Measurements from ENCODE around the gene SLC35C1. TPM values are rescaled to one million over a fixed set of nuclear protein-coding genes. Genes with fewer than 3 reads are reported as not detected.

Gene SLC35C1
- total and polyA plus RNA-seq, 2 donors (not counting 1 experiment from before 2014, with no cell fraction given), result 4.4 to 12.5 TPM

DNA sequence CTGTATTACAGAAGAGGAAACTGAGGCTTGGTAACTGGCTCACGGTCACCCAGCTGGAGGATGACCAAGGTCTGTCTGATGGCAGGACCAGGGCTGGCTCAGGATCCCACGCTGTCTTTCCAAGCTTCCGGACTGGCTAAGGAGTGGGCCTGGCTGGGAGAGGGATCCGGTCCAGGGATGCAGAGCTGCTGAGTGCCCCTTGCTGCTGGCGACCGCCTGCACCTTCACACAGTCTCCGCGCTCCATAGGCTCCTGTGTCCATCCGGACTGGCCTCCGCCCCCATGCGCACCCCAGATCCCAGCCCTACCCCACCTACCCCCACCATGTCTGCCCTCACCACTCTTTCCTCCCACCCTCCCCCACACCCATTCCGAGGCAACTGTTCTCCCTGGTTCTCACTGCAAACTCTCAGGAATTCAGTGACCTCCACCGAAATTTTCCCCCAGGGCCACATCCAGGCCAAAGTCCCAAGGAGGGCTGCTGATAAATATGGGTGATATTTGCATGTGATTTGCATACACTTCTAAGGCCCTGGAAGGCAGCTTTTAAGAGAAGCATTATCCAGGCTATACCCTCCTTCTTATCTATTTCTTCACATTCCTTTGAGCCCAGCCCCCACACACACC lies 48.5 kb upstream of the SLC35C1 start:
- Mint-ChIP-seq H3K27ac (no peak overlapping the region), H3K4me3 (no peak overlapping the region), H3K4me1 (no peaks in the 10 kb centered on the region), H3K9me3 (ENCODE audit: insufficient read depth) (no peaks in the 10 kb centered on the region), H3K27me3 (peaks cover 49% of the 10 kb centered on the region)
- 85% methylated on average over 12 of the region's 13 CpGs for WGBS (ENCODE audit: insufficient coverage)
- Histone ChIP-seq H3K9ac (ENCODE audit: low read length) (no peak overlapping the region), H3K27me3 (replicated peaks in 1 of 4; ENCODE audit: control extremely low read depth in 1 of 4, control insufficient read depth in 3 of 4, insufficient read depth in 4 of 4, low read length in 3 of 4) (peaks cover 0 to 17% (median 2%) of the 10 kb centered on the region in 4 experiments), H3K4me3 (ENCODE audit: control extremely low read depth in 1 of 5, extremely low read depth in 1 of 5, insufficient read depth in 1 of 5, low read depth in 2 of 5, low read length in 4 of 5) (no peak overlapping the region), H3K79me2 (ENCODE audit: control insufficient read depth, insufficient read depth, low read length) (no peaks in the 10 kb centered on the region), H3K4me1 (ENCODE audit: control insufficient read depth in 2 of 2, insufficient read depth in 2 of 2, low read length in 2 of 2) (no peaks in the 10 kb centered on the region), H3K27ac (ENCODE audit: low read length in 2 of 2) (no peak overlapping the region), H3K9me3 (ENCODE audit: control extremely low read depth in 1 of 3, control insufficient read depth in 2 of 3, insufficient read depth in 1 of 3, low read length in 2 of 3) (no peaks in the 10 kb centered on the region), H3K4me2 (replicated peaks; ENCODE audit: low read depth, low read length, poor library complexity, severe bottlenecking) (no peak overlapping the region), H3K36me3 (replicated peaks in 1 of 2; ENCODE audit: control extremely low read depth in 1 of 2, control insufficient read depth in 1 of 2, extremely low read depth in 1 of 2, insufficient read depth in 2 of 2, low read length in 1 of 2) (no peaks in the 10 kb centered on the region), H4K20me1 (ENCODE audit: control insufficient read depth, insufficient read depth, low read length, poor library complexity, severe bottlenecking) (no peaks in the 10 kb centered on the region), H2AFZ (ENCODE audit: insufficient read depth, low read depth, low read length, poor library complexity, severe bottlenecking) (no peak overlapping the region)
- TF ChIP-seq EZH2 (IDR thresholded peaks at IDR 0.05; ENCODE audit: borderline replicate concordance, insufficient read depth, low read depth, low read length, poor library complexity, severe bottlenecking), result no peak
- TF ChIP-seq, protein P1, sequence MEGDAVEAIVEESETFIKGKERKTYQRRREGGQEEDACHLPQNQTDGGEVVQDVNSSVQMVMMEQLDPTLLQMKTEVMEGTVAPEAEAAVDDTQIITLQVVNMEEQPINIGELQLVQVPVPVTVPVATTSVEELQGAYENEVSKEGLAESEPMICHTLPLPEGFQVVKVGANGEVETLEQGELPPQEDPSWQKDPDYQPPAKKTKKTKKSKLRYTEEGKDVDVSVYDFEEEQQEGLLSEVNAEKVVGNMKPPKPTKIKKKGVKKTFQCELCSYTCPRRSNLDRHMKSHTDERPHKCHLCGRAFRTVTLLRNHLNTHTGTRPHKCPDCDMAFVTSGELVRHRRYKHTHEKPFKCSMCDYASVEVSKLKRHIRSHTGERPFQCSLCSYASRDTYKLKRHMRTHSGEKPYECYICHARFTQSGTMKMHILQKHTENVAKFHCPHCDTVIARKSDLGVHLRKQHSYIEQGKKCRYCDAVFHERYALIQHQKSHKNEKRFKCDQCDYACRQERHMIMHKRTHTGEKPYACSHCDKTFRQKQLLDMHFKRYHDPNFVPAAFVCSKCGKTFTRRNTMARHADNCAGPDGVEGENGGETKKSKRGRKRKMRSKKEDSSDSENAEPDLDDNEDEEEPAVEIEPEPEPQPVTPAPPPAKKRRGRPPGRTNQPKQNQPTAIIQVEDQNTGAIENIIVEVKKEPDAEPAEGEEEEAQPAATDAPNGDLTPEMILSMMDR (IDR thresholded peaks at IDR 0.05), result no peak
- DNase-seq (no peak), ATAC-seq (ENCODE audit: low read depth) (no peak)
- POLR2A ChIA-PET, result no interaction called here
- intact Hi-C loops (cut with micrococcal nuclease), result no loop called here
- CTCF ChIA-PET, result interaction anchor here (2.7 kb wide), 1 partner anchor 15 kb away, joined by 11 read pairs; no protein-coding TSS in a partner anchor

DNA sequence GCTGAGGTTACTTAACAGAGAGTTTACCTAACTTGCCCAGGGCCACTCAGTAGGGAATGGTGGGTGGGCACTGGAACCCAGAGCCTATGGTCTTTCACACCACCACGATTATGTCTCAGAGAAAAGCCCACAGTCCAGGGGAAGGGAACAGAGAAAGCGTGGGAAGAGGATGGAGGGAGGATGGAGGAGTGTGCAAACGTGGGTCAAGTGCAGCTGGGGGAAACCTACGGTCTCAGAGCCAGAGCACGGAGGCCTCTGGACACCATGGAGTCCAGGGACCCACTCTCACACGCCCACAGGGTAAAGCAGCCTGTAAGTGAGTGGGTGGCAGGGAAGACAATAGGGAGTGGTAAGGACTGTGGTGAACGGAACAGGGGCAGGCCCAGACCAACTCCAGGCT lies 47.3 kb upstream of the SLC35C1 start:
- H3K27me3 Mint-ChIP-seq, result peaks cover 48% of the 10 kb centered on the region
- H3K4me3 Mint-ChIP-seq, result no peak overlapping the region
- no peak overlapping the region for H3K27ac Mint-ChIP-seq
- H3K4me2 ChIP-seq (replicated peaks; ENCODE audit: low read depth, low read length, poor library complexity, severe bottlenecking), result no peak overlapping the region
- DNase-seq, result no peak
- no peaks in the 10 kb centered on the region for H3K9me3 ChIP-seq (ENCODE audit: control extremely low read depth in 1 of 3, control insufficient read depth in 2 of 3, insufficient read depth in 1 of 3, low read length in 2 of 3)
- no peaks in the 10 kb centered on the region for H3K9me3 Mint-ChIP-seq (ENCODE audit: insufficient read depth)
- H3K36me3 ChIP-seq (replicated peaks in 1 of 2; ENCODE audit: control extremely low read depth in 1 of 2, control insufficient read depth in 1 of 2, extremely low read depth in 1 of 2, insufficient read depth in 2 of 2, low read length in 1 of 2), result no peaks in the 10 kb centered on the region
- peaks cover 0 to 15% (median 2%) of the 10 kb centered on the region in 4 experiments for H3K27me3 ChIP-seq (replicated peaks in 1 of 4; ENCODE audit: control extremely low read depth in 1 of 4, control insufficient read depth in 3 of 4, insufficient read depth in 4 of 4, low read length in 3 of 4)
- 86% methylated on average over 6 of the region's 7 CpGs for WGBS (ENCODE audit: insufficient coverage)
- H3K79me2 ChIP-seq (ENCODE audit: control insufficient read depth, insufficient read depth, low read length), result no peaks in the 10 kb centered on the region
- no peak overlapping the region for H2AFZ ChIP-seq (ENCODE audit: insufficient read depth, low read depth, low read length, poor library complexity, severe bottlenecking)
- intact Hi-C loops (cut with micrococcal nuclease), result no loop called here
- H3K4me1 Mint-ChIP-seq, result no peaks in the 10 kb centered on the region
- no peak overlapping the region for H3K4me3 ChIP-seq (ENCODE audit: control extremely low read depth in 1 of 5, extremely low read depth in 1 of 5, insufficient read depth in 1 of 5, low read depth in 2 of 5, low read length in 4 of 5)
- H3K4me1 ChIP-seq (ENCODE audit: control insufficient read depth in 2 of 2, insufficient read depth in 2 of 2, low read length in 2 of 2), result no peaks in the 10 kb centered on the region
- ChIA-PET POLR2A (no interaction called here), CTCF (interaction anchor here (2.7 kb wide), 1 partner anchor 14 kb away, joined by 11 read pairs; no protein-coding TSS in a partner anchor)
- TF ChIP-seq, protein P1 (IDR thresholded peaks at IDR 0.05), result no peak
- TF ChIP-seq EZH2 (IDR thresholded peaks at IDR 0.05; ENCODE audit: borderline replicate concordance, insufficient read depth, low read depth, low read length, poor library complexity, severe bottlenecking), result no peak
- H4K20me1 ChIP-seq (ENCODE audit: control insufficient read depth, insufficient read depth, low read length, poor library complexity, severe bottlenecking), result no peaks in the 10 kb centered on the region
- ATAC-seq (ENCODE audit: low read depth), result no peak
- H3K9ac ChIP-seq (ENCODE audit: low read length), result no peak overlapping the region
- no peak overlapping the region for H3K27ac ChIP-seq (ENCODE audit: low read length in 2 of 2)

Data from B cell (primary cell).